Mesodermal cell (in vitro differentiated cells): Measurements from ENCODE around the gene PPIC.
"Not testable (repeated sequence)": the region's sequence is repeated elsewhere in the genome, so short reads cannot be mapped to it uniquely, and the experiment has no call there.

Experiments used
- H3K27ac ChIP-seq: 2 replicates; pipeline ENCODE4 v1.7.0; 2013; ENCODE audit warnings: mild to moderate bottlenecking, low read depth, low read length, moderate library complexity; ENCODE audit not compliant: severe bottlenecking
- H3K36me3 ChIP-seq: 2 replicates; pipeline ENCODE4 v1.7.1; 2013; ENCODE audit warnings: mild to moderate bottlenecking, low read length, moderate library complexity; ENCODE audit not compliant: control insufficient read depth, insufficient read depth
- H3K4me1 ChIP-seq: one replicate; pipeline ENCODE4 v1.7.1; 2013; ENCODE audit warnings: mild to moderate bottlenecking, low read length; ENCODE audit not compliant: insufficient read depth, control insufficient read depth, poor library complexity, severe bottlenecking
- H3K4me3 ChIP-seq: 2 replicates; pipeline ENCODE4 v1.7.0; 2013; ENCODE audit warnings: low read length, control low read depth, mild to moderate bottlenecking; ENCODE audit not compliant: insufficient read depth, poor library complexity, severe bottlenecking; ENCODE audit errors: extremely low read depth
- H3K9me3 ChIP-seq: 2 replicates; pipeline ENCODE4 v1.7.1; 2013; ENCODE audit warnings: mild to moderate bottlenecking, low read length, moderate library complexity; ENCODE audit not compliant: control insufficient read depth
- WGBS, 2 experiments: methylation state at CpG; one replicate each; pipeline ENCODE4 v1.1.5; 2013; ENCODE audit warnings: missing lambda C conversion rate in 2 of 2; ENCODE audit not compliant: insufficient coverage in 2 of 2; 5-methylcytosine and 5-hydroxymethylcytosine counted together

PPIC gene

DNA sequence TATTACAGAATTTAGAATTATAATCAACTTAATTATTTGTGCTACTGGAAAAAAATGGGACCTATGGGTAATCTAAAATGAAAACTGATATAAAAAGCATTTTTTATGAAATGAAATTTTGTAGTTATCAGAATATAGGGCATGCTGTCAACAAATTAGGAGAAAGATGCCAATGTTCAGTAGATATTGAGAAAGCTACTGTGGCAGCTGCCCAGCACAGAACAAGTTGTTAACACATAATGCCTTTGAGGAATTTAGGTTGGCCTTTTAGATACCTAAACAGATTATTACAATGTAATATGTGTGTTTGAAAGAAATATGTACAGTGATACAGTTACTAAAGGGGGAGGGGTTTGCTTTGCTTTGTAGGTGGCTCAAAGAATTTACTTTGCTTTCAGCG, 54.1 kb downstream of the PPIC start:
- H3K36me3 ChIP-seq = no peaks in the 10 kb centered on the region
- H3K4me1 ChIP-seq = no peaks in the 10 kb centered on the region
- H3K9me3 ChIP-seq = no peaks in the 10 kb centered on the region
- no peak overlapping the region for H3K27ac ChIP-seq
- no CpG with 5 or more reads among the region's 1 CpG for WGBS, 2 experiments
- H3K4me3 ChIP-seq = no peak overlapping the region

DNA sequence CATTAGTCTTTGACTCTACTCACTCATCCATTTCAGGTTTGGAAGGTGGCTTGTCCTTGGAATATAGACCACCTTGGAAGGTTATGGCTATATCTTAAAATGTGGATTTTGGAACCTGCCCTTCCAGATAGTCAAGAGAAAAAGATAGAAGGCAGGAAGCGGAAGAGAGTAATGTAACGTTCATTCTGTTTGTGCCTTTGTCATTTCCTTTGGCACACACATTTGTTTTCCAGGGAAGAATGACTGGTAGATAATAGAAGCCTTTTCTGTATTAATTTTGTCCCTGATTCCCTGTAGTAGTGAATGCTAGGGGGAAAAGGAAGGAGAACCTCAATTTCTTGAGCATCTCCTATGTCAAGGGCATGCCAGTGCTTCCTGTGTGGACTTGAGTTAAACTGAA, 54.7 kb downstream of the PPIC start:
- Histone ChIP-seq H3K4me3 (no peak overlapping the region), H3K36me3 (no peaks in the 10 kb centered on the region), H3K27ac (no peak overlapping the region), H3K9me3 (no peaks in the 10 kb centered on the region), H3K4me1 (no peaks in the 10 kb centered on the region)
- 62 to 81% methylated on average over 2 of the region's 2 CpGs for WGBS, 2 experiments

DNA sequence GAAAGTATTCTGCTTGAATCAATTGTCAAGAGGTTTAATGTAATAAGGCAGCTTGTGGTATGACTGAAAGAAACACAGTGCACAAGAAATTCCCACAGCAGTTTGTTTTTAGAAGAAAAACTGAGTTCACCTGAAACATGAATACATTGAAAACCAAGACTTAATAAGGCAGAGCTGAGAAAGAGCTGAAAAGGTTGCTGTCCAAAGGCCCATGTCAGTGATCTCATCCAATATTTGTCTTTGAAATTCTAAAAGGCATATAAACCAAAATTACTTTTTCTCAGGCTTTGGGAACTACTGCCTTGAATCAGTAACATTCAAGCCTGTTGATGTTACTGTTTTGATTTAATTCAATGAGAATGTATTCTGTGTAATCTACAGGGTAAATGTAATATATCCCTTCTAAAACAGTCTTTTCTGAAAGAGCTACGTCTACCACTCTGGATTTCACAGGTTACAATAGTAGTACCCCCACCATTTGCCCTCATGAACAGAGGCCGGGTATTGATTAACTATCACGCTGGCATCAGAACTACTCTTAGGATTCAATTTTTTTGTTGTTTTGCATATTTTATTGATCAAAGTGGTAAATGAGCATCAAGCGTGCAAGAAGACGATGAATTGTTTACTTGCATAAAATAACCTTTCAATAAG, 57.8 kb downstream of the PPIC start:
- H3K36me3 ChIP-seq = no peaks in the 10 kb centered on the region
- no peaks in the 10 kb centered on the region for H3K9me3 ChIP-seq
- no peaks in the 10 kb centered on the region for H3K4me1 ChIP-seq
- H3K4me3 ChIP-seq = no peak overlapping the region
- H3K27ac ChIP-seq = no peak overlapping the region
- 75 to 95% methylated on average over 2 to 3 of the region's 5 CpGs for WGBS, 2 experiments

DNA sequence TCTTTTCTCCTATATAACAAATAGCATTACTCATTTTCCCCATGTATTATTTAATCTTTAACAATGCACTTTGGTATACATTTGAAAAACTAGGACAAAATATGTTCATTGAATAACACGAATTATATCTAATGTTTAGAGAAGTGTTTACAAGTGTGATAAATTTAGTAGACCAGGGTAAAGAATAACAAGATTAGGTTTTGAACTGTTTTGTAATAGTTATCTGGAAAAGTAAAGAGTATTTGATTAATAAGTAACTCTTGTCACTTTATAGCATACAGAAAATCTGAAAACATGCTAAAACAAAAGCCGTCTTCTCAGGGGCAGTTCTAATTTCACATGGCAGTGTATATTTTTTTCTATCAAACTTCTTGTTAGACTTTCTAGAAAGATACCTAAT, 58.5 kb downstream of the PPIC start:
- H3K4me1 ChIP-seq = no peaks in the 10 kb centered on the region
- H3K9me3 ChIP-seq = no peaks in the 10 kb centered on the region
- no peak overlapping the region for H3K27ac ChIP-seq
- H3K4me3 ChIP-seq = no peak overlapping the region
- no peaks in the 10 kb centered on the region for H3K36me3 ChIP-seq
- 100% methylated on average over 1 of the region's 2 CpGs; no CpG with 5 or more reads in 1 of the 2 experiments for WGBS, 2 experiments

DNA sequence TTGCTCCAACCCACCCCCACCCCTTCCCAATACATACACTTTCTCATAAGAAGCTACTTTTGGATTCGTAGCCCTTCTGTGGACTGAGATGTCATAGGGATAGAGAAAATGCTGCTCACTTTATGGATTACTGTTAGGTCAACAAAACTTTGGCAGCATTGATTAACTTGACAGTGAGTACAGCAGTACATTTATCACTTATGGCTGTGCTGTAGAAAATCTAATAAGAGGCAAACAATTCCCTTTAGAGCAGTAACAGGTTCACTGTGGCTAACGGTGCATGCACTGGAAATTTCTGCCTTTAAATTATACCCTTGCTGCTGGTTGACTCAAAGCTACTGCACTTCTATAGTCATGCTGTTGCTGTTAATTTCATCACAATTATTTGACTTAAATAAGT, 59.2 kb downstream of the PPIC start:
- 73 to 88% methylated on average over 1 of the region's 2 CpGs for WGBS, 2 experiments

DNA sequence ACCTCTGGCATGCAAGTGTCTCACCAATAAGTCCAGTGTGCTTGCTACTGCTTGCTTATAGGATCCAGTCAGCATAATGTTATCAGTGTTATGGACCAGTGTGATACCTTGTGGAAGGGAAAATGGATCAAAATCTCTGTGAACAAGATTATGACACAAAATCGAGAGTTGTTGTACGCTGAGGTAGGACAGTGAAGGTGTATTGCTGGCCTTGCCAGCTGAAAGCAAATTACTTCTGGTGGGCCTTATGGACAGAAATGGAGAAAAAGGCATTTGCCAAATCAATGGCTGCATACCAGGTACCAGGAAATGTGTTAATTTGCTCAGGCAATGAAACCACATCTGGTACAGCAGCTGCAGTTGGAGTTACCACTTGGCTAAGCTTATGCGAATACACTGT, 62.3 kb downstream of the PPIC start:
- H3K27ac ChIP-seq, H3K9me3 ChIP-seq, H3K4me1 ChIP-seq, H3K4me3 ChIP-seq, H3K36me3 ChIP-seq: not testable (repeated sequence)
- 89 to 91% methylated on average over 2 to 3 of the region's 3 CpGs for WGBS, 2 experiments

More for the DNA sequence above, 59.2 kb downstream of the PPIC start:
- Histone ChIP-seq H3K4me3 (no peak overlapping the region), H3K36me3 (no peaks in the 10 kb centered on the region), H3K4me1 (no peaks in the 10 kb centered on the region), H3K27ac (no peak overlapping the region), H3K9me3 (no peaks in the 10 kb centered on the region)

DNA sequence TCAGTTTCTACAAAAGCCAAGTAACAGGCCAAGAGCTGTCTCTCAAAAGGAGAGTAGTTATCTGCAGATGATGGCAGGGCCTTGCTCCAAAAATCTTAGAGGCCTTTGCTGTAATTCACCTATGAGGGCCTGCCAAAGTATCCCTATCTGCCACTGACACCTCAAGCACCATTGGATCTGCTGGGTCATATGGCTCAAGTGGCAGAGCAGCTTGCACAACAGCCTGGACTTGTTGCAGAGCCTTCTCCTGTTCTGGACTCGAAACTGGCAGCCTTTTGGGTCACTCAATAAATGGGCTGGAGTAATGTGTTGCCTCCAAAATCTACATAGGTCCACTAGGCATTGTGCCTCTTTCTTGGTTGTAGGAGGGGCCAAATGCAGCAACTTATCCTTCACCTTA, 62.8 kb downstream of the PPIC start:
- H3K36me3 ChIP-seq = not testable (repeated sequence)
- WGBS, 2 experiments = 100% methylated on average over 1 of the region's 1 CpG; no CpG with 5 or more reads in 1 of the 2 experiments

More for the DNA sequence above, 62.8 kb downstream of the PPIC start:
- not testable (repeated sequence) for H3K4me3 ChIP-seq, H3K4me1 ChIP-seq, H3K9me3 ChIP-seq, H3K27ac ChIP-seq
